HPDE6-E6E7 (cell line): ENCODE results near the gene TRPT1.

ENCODE experiments used
- DNase-seq: peaks from one replicate; pipeline ENCODE4 v3.0.0; 2011; ENCODE audit warnings: missing footprints; ENCODE audit errors: extremely low spot score

Gene TRPT1

DNA sequence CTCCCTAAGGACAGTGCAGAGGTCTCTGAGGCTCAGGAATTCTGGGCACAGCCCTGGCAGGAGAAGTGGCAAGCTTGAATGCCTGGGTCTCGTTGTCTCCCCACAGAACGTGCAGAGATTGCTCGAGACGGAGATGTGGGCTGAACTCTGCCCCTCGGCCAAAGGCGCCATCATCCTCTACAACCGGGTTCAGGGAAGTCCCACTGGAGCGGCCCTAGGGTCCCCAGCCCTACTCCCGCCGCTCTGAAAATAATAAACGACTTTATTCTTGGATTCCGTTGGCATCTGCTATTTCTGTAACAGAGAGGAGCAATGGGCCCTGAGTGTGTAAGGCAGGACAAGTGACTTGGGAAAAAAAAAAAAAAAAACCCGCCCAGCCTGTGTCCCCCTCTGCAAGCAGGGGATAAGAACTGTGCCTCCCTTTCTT lies 3.8 kb upstream of the TRPT1 start:
- DNase-seq = no peak

DNA sequence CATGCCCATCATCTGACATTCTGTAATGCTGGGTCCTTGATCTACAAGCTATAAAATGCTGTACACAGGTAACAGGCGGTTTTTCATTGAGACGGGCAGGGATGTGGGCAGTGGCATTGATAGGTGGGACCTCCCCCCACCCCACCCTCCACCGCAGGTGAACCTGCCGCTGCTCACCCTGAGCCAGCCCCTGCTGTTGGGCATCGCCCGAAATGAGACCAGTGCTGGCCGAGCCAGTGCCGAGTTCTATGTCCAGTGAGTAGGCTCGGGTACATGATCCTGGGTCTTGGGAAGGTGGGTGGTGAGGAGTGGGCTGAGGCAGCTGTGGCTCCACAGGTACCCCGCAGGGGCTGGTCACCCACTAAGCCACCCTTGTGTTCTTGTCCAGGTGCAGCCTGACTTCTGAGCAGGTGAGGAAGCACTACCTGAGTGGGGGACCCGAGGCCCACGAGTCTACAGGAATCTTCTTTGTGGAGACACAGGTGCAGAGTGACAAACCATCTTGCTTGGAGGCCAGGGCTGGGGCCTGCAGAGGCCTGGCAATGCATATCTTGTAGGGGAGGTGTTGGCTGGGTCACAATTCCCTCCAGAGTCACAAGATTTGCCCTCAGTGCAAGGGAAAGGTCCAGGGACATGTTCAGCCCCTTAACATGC lies 3.2 kb upstream of the TRPT1 start:
- DNase-seq = no peak

DNA sequence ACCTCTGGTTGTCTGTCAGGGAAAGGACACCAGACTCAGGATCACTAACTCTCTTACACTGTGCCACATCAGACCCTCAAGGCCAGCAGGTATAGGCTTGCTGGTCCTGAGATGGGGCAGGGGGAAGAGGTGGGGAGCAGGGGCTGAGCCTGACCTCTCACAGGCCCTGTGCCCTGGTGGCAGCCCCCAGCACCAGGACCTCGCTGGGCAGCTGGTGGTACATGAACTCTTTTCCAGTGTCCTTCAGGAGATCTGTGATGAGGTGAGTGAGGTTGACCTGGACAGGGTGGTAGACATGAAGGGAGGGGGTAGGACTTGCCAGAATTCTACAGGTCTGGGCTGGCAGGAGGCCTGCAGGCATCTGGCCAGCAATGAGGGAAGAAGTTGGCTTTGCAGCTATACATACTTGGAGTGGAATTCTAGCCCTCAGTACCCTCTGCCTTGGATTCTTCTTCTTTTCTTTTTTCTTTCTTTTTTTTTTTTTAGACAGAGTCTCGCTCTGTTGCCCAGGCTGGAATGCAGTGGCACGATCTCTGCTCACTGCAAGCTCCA lies 1.5 kb upstream of the TRPT1 start:
- DNase-seq = no peak

DNA sequence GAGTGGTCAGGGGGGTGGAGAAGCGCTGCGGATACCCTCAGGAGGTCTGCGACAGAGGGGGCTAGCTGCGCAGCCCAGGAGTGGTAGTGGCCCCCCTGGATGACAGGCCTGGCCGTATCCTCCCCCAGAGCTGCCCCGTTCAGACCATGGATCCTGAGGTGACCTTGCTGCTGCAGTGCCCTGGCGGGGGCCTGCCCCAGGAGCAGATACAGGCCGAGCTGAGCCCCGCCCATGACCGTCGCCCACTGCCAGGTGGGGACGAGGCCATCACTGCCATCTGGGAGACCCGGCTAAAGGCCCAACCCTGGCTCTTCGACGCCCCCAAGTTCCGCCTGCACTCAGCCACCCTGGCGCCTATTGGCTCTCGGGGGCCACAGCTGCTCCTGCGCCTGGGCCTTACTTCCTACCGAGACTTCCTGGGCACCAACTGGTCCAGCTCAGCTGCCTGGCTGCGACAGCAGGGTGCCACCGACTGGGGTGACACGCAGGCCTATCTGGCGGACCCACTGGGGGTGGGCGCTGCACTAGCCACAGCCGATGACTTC lies 593 bp upstream of the TRPT1 start:
- DNase-seq = peak; percentile 17

DNA sequence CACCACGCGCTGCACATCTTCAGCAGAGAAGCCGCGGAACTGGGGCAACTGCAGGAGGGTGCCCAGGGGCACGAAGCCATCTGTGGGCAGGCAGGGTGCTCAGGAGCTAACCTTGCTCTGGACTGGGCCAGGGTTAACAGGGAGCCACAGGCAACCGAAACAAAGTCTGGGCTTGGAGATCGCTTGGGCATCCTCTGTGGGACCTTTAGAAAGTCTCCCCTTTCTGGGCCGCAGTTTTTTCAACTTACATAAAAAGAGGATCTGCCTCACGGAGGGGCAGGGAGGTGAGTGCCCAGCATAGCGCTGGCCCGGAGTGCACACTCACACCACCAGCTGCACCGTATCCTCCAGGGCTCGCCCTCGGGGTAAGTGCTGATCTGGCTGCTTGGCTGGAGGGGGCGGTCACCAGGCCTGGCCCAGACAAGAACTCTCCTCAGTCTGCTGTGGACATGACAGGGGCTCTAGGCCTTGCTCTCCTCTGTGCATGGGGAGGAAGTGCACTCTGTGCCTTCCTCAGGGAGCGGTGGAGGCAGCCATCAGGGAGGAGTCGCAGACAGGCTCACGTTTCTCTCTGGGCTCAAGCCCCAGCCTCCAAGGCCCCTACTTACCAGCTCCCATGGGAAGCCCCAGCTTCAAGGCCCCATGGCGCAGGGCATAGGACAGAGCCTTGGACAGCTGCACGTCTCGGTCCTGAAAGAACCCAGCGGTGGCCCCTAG lies 937 bp downstream of the TRPT1 start:
- no peak for DNase-seq

DNA sequence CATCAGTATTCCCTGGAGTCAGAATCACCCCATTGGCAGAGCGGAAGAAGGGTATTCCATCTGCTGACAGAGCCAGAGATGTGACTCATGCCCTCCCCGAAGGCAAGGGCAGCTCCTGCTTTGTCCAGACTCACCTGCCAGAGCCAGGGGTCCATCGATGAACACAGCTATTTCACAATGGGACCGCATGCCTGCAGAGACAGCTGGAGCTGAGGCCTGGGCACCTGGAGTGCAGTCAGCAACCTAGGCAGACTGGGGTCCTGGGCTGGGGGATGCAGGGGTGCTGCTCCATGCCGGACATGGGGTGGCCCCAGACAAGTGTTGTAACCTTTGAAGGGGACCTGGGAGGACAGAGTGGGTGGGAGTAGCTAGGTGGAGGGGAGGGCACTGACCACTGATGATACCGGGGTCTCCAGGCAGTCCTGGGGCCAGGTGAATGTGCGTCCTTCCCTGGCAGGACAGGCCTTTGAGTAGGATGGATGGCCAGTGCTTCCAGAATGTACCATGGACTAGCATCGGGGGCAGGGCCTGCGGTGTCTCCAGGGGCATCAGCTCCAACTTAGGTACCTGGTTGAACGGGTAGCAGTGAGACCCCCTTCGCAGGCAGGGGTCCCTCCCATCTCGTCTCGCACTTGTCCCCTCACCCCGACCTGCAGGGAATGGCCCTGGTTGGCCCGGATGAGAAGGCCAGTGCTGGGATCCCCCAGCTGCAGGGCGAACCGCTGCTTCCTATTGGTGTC lies 1.7 kb downstream of the TRPT1 start:
- peak; percentile 67 for DNase-seq

DNA sequence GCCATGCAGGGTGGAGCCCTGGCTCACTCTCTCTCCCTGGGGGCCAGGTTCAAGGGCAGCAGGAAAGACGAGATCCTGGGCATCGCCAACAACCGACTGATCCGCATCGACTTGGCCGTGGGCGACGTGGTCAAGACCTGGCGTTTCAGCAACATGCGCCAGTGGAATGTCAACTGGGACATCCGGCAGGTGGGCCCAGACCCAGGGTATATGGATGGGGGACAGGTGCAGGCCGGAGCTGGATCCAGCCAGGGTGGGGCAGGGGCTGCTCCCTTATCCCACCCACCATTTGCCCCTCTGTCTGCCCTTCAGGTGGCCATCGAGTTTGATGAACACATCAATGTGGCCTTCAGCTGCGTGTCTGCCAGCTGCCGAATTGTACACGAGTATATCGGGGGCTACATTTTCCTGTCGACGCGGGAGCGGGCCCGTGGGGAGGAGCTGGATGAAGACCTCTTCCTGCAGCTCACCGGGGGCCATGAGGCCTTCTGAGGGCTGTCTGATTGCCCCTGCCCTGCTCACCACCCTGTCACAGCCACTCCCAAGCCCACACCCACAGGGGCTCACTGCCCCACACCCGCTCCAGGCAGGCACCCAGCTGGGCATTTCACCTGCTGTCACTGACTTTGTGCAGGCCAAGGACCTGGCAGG lies 2.9 kb downstream of the TRPT1 start:
- no peak for DNase-seq

DNA sequence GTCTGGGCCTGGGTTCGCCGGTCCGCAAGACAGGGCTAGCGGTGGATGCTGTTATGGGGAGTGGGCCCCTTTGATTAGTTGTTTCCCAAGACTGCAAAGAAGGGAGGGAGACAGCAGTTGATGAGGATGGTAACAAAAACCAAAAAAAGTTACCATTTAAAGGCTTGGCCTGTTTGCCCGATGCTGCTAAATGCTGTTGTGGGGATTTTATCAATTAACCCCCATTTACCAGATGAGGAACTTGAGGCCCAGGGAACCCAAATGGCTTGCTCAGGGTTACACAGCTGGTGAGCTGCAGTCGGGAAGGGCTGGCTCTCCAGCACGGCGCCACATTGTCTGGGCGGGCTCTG lies 3.4 kb downstream of the TRPT1 start:
- no peak for DNase-seq

DNA sequence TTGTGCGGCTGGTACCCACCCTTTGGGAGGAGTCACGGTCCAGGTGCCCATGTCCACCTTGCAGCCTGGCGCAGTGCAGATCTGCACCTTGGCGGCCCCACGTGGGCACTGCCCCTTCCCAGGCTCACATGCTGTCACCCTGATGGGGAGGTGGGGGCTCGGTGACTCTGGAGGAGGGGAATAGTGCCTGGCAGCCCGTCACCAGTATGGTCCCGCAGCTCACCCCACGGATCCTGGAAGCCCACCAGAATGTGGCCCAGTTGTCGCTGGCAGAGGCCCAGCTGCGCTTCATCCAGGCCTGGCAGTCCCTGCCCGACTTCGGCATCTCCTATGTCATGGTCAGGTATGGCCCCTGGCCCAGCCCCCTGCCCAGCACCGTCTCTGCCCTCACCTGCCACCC lies 5.2 kb downstream of the TRPT1 start:
- DNase-seq = no peak

DNA sequence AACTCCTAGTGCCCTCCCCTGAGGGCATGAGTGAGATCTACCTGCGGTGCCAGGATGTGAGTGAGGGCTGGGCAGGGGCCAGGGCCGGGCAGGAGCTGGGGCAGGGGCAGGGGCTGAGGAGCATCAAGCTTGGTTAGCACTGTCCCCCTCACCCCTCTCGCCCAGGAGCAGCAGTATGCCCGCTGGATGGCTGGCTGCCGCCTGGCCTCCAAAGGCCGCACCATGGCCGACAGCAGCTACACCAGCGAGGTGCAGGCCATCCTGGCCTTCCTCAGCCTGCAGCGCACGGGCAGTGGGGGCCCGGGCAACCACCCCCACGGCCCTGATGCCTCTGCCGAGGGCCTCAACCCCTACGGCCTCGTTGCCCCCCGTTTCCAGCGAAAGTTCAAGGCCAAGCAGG lies 5.7 kb downstream of the TRPT1 start:
- DNase-seq = no peak

DNA sequence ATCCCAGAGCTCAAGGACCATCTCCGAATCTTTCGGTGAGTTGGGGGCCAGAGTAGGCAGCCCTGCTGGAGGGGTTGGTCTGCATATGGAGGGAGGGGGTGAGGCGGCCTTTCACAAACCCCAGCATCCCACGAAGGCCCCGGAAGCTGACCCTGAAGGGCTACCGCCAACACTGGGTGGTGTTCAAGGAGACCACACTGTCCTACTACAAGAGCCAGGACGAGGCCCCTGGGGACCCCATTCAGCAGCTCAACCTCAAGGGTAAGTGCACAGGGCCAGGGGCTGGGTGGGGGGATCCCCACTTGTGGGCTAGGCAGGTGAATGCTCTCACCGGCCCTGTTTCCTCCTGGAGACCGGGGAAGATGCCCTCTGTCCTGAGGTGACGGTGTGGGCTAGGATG lies 6.2 kb downstream of the TRPT1 start:
- no peak for DNase-seq

DNA sequence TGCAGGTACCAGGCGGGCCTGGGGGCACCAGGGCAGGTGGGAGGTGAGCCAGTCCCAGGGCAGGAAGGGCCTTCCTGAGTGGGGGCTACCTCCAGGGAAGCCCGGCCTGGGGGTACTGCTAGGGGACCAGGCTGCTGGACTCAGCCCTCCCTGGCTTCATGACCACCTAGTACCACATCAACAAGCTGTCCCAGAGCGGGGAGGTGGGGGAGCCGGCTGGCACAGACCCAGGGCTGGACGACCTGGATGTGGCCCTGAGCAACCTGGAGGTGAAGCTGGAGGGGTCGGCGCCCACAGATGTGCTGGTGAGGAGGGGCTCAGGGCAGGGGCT lies 6.7 kb downstream of the TRPT1 start:
- DNase-seq = no peak

DNA sequence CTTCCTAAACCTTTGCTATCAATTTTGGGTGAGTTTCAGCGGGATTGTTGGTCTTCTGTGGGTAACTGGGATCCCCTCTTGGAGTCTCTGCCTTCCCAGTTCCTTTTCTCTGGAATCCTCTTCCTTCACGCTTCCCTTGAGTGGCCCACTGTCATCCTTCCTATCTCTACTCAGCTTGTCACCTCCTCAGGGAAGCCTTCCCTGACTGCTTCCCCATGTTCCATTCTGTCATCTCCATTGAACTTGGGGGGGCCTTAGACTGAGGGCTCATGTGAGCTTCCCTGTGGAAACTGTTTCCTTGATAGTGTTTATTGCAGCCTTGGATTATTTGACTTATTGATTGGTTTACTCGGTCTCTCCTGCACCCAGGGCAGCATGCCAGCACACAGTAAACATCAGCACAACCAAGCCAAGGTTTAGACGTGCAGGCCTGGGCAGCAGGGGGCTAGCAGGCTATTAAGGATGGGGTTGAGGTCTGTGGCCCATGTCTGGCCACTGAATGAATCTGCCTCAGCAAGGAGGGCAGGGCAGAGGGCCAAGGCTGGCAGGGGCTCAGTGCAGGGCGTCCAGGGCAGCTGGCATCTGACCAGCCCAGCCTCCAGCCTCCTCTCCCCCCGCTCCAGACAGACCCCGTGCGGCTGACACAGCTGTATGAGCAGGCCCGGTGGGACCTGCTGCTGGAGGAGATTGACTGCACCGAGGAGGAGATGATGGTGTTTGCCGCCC lies 7.2 kb downstream of the TRPT1 start:
- no peak for DNase-seq

DNA sequence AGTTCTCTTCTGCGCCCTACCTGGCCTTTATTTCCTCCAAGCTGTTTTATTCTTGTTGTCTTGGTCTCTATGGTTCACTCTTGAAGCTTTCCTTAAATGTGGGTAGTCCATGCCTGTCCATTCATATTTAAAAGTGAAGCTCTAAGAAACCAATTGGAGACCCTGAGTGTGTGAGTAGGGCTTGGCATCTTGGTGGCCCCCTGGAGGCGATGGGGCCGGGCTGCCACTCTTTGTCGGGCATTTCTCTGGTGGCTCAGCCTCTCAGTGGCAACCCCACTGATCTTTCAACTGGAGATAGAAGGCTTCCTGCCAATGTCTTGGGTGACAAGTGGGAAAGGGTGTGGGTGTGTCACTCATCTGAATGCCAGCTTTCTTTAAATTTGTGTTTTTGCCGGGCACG lies 9.1 kb downstream of the TRPT1 start:
- DNase-seq = no peak

DNA sequence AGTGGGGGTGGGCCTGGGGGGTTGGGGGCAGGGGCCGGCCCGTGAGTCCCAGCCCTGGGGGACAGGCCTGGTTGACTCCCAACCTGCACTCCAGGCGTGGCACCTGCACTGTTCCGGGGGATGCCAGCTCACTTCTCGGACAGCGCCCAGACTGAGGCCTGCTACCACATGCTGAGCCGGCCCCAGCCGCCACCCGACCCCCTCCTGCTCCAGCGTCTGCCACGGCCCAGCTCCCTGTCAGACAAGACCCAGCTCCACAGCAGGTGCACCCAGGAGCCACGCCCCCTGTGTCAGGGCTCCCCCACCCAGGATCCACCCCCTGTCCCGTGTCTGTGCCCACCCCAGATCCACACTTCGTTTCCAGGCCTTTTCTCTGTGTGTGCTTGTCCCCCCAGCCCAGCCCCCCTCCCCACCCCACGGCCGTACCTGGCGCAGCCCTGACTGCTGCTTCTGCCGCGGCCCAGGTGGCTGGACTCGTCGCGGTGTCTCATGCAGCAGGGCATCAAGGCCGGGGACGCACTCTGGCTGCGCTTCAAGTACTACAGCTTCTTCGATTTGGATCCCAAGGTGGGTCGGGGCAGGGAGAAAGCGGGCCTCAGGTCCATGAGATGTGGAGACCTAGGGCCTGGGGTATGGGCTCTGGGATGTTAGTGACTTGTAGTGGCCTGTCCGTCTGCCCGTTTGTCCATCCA lies 14.7 kb downstream of the TRPT1 start:
- DNase-seq = no peak

DNA sequence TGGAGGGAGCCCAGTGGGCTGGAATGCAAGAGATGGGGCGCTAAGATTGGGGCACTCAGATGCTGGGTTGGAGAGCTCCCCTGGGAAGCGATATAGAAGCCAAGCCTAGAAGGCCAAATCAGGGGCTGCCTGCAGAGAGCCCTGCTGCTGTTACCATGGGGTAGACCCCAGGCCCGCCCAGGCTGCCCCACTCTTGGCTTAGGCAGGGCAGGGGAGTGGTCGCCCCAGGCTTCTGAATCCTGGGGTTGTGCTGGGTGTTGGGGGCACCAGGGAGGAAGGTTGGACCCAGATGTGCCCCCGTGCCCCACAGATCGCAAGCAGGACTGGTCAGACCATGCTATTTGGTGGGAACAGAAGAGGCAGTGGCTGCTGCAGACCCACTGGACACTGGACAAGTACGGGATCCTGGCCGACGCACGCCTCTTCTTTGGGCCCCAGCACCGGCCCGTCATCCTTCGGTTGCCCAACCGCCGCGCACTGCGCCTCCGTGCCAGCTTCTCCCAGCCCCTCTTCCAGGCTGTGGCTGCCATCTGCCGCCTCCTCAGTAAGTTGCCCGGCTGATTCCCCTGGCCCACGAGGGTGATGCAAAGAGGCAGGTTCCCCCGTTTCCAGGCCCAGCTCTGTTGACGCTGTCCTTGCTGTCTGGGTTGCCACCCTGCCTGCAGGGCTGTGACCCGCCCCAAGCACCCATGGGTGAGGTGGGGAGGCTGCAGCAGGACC lies 15.5 kb downstream of the TRPT1 start:
- no peak for DNase-seq

DNA sequence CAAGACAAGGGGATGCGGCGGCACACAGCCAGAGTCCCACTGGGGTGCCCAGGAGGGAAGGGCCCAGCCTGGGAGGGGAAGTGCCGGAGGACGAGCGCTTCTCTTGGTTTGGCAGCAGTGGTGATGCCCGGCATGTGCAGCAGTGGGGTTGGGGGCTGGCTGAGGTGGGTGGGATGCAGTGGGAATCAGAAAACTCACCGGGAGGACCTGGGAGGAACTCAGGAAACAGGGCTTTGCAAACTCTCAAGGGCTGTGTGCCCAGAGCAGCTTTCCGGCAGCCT lies 16.5 kb downstream of the TRPT1 start:
- DNase-seq = no peak

DNA sequence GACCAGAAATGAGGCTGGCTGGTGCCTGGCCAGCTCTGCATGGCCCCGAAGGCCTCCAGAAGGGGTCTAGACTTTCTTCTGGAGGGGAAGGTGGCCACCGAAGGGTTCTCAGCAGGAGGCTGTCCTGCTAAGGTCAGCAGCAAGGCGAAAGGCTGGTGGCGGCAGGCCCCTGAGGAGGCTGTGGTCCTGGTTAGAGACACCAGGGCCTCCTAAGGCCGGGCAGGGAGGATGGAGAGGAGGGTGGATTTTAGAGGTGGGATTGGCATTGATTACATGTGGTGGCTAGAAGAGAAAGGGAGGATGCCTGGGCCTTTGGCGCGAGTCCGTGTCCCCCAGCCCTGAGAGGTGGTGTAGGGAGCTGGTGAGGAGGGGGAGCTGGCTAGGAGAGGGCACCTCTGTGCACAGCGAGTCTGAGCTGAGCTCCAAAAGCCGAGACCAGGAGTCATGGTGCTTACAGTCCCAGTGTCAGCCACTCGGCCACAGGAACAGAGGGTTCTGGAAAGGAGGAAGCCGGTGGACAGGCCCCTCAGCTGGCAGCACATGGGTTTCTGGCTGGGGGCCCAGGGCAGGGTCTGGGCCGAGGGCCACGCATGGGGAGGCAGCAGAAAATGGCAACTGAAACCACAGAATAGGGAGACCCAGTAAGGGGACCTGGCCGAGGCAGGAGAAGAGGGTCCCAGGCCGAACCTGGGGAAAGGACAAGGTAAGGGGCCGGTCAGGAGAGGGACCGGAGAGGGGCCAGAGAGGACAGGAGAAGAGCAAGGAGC lies 17.0 kb downstream of the TRPT1 start:
- DNase-seq = no peak

DNA sequence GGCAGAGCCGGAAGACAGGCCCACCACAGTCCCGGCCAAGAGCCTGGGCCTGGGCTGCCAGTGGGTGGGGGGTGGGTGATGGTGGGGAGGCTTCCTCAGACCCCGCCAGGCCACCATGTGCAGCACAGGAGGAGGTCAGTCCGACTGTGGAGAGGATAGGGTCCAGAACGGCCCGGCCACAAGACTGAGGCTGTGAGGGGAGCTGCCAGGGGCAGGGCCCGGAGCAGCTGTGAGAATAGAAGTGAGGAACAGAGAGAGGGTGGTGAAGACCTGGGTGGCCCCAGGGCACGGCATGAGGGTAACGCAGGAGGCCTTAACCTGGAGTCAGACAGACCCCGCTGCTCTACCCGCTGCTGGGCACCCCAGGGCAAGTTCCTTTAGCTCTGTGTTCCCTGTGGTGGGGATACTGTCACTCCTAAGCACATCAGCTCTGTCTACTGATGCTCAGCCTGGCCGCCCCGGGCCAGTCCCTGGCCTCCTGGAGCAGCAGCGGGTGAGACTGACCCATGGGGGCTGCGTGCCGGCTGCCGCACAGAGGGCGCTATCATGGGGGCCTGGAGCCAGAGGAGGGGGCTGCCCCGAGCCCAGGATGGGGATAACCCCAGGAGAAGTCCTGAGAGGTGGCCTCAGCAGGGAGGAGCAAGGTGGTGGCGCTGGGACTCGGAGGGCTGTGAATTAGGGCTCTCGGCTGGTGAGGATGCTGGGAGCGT lies 17.7 kb downstream of the TRPT1 start:
- no peak for DNase-seq
